HG03060 (cell line): ENCODE results near the gene SZT2.
"Not testable (repeated sequence)": the region's sequence is repeated elsewhere in the genome, so short reads cannot be mapped to it uniquely, and the experiment has no call there.

ENCODE experiments used
- ATAC-seq: cut with Tn5 transposase; IDR thresholded peaks from one replicate; pipeline ENCODE4 v1.9.1; 2021; ENCODE audit warnings: low read depth, moderate number of reproducible peaks; ENCODE audit not compliant: unreplicated experiment

SZT2 gene

DNA sequence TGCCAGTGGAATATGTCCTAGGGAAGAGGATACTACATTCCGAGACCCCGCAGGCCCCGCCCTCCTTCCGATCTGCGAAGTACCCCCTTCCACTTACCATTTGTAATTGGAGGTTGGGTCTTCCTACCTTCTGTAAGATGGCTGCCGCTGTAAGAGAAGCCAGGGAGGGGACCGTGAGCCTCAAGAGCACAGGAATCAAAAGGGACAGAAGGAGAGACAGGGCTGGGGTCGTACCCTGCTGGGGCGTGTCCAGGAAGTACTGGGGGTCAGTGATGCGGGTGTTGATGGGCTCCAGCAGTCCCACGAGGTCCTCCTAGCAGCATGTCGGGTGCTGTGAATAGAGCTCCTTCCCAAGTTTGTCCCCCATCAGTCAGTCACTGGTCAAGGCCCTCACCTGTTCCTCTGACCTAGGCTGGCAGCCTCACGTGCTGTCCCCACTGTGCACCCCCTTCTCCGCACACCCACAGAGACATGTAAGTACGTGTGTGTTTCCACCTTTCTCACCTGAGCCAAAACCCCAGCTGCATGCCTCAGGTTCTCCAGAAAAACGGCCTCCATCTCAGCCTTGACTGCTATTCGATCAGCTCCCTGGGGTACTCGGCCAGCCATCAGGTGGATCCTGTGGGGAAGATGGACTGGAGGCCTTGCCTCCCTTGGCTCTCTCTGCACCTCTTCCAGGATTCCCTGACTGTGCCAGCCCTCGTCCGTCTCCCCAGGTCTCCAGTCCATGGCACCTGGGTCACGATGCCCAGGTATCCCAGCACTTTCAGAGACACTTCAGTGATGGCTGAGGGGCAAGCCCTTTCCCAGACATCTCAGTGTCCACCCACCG is 62.2 kb downstream of the SZT2 start:
- no peak for ATAC-seq

DNA sequence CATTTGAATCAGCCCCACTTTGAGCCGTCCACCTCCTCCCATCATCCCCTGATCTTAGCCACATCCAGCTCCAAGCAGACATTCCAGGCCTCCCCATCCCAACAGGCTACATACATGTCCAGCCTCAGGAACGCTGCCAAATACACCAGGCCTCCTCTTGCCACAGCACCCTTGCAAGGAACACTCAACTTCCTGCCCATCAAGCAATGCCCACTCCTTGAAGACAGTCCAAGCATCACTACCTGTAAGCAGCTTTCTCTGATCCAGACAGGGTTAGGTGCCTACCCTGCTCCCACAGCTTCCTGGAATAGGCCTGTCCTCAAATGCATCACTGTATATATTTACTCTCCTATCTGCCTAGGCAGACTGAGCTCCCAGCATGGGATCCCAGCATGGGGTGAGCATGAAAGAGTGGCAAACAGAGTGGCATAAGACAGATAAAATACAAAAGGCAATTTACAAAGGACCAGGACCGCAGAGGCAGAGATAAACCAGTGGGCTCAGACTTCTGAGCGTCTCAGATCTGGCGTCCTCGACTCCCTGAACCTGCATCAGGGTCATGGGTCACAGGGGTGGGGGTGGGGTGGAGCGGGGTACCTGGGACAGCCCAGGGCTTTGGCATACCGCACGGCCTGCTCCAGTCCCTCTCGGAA is 63.2 kb downstream of the SZT2 start:
- ATAC-seq: no peak

DNA sequence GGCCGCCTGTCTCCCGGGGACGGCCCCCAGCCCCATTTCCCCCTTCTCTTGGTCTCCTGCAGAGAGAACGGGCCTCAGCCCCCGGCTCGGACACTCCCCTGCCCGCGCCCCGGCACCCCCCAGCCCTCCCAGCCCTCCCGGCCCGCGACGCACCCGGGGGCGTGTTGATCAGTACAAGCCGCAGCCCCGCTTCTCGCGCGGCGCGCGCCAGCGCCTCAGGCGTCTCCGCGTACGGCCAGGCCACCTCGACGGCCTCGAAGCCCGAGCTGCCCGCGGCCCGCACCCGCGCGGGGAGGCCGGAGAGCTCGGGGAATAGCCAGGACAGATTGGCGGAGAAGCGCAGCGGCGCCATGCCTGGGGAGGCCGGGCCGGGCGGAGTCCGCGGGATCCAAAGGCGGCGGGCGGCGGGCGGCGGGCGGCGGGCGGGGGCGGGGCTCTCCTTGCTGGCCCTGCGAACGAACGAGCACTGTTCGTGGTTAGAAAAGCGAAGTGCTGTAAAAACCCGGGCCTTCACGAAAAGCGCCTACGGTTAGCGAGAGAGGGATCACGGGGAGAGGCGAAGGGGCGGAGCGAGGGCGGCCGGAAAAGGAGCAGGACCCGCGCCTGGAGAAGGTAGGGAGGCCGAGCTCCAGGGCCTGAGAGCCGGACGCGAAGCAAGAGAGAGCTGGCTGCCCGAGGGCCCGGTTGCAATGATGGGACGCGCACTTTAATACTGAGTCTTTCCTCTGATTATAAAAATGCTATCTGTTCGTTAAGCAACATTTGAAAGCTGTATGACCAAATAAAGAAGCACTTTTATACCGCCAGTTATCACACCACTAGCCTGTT is 64.0 kb downstream of the SZT2 start, which contains the start of gene HYI:
TSS of gene HYI (minus strand) at position 490 of the 828 bp plus-strand sequence. CDS start at position 352, 138 bp downstream.
- no peak for ATAC-seq

DNA sequence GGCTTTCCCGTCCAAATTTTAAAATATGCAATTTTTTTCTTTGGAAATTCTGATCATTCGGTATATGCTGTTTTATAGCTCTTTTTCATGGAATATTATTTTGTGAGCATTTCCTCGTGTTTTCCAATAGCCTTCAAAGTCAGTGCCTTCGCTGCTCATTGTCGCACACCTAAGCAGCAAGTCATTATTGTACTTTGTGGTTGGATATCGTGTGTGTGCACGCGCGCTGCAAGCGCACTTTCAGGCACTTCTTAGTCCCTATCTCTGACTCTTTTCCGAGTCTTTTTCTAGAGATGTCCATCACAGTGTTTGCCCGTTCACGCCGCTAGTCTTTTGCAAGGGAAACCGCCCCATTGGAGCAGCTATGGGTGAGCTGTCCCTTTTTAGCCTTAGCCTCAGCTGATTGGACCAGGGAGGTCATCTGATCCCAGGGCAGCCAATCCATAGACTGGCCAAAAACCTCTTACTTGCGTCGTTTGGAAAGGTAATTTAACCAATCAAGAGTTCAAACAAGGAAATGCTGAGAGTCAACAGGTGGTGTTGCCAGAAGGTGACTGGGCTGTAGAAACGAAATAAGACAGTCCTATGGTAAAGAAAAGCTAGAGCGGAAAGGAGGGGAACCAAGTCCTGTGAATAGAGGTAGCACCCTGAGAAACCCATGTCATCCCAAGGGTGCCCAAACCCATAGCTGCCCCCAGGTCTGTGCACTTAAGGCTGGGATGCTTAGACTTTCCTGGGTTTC is 64.7 kb downstream of the SZT2 start:
- no peak for ATAC-seq

DNA sequence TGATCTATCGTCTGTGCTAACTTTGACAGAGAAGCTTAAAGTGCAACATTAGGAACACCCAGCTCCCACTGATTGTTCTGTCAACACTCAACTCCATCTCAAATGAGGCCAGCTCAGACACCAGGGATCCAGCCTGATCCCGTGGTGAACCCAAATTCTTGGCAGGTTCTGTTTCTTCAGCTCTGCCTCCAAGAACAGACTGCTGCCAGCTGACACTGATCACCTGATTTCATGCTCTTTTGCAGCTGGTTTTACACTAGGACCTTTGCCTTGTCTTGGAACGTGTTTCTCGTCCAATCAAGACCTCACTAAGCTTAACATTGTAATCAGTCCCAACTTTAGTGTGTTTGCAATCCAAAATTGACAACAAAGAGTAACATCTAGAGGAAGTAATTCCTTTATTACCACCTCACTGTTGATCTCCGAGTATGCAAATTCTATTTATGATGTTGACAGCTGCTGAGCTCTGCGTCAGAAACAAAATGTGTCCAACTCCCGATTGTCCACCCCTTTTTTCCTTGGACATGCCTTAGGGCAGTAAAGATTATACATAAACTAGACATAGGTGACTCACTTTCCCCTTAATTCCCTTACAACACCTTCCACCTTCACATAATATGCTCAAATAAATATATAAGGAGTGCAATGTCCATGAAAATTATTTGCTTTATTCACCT is 65.7 kb downstream of the SZT2 start:
- no peak for ATAC-seq

DNA sequence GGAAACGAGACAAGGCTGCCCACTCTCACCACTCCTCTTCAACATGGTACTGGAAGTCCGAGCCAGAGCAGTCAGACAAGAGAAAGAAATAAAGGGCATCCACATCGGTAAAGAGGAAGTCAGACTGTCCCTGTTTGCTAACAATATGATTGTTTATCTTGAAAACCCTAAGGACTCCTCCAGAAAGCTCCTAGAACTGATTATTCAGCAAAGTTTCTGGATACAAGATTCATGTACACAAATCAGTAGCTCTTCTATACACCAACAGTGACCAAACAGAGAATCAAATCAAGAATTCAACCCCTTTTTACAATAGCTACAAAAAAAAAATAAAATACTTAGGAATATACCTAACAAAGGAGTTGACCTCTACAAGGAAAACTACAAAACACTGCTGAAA is 68.7 kb downstream of the SZT2 start:
- not testable (repeated sequence) for ATAC-seq

DNA sequence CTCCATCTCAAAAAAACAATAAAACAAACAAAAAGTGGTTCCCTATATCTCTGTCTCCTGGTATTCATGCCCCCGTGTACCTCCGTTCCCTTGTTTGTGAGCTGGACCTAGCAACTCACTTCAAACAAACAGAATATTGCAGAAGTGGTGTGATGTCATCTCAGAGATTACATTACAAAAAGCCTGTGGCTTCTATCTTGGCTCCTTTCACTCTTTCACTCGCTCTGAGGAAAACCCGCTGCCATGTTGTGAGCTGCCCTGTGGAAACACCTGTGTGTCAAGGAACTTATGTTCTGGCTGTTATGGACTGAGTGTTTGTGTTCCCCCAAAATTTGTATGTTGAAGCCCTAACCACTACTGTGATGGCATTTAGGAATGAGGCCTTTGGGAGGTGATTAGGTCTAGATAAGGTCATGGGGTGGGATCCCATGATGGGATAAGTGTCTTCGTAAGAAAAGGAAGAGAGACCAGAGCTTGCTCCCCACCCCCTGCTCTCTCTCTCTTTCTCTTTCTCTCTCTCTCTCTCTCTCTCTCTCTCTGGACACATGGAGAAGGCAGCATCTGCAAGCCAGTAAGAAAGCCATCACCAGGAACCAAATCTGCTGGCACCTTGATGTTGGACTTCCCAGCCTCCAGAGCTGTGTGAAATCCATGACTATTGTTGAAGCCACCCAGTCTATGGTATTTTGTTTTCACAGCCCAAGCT is 71.4 kb downstream of the SZT2 start:
- no peak for ATAC-seq

DNA sequence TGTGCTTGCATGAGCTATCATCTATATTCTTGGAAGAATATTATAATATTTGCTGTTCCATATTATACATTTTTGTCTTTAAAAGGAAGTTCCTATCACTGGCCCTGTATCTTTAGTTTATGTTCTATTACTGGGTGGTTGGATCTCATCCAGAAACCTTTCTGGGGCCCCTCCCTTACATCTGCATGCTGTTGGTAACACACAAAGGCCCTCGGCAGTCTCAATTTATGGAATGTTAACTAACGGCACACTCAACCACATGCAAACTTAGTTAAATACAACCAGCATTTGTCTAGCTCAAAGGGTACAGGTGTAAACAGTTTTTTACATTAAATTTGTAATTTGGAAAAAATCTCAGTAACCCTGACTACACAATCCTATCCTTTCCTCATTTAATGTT is 73.8 kb downstream of the SZT2 start:
- ATAC-seq: no peak

DNA sequence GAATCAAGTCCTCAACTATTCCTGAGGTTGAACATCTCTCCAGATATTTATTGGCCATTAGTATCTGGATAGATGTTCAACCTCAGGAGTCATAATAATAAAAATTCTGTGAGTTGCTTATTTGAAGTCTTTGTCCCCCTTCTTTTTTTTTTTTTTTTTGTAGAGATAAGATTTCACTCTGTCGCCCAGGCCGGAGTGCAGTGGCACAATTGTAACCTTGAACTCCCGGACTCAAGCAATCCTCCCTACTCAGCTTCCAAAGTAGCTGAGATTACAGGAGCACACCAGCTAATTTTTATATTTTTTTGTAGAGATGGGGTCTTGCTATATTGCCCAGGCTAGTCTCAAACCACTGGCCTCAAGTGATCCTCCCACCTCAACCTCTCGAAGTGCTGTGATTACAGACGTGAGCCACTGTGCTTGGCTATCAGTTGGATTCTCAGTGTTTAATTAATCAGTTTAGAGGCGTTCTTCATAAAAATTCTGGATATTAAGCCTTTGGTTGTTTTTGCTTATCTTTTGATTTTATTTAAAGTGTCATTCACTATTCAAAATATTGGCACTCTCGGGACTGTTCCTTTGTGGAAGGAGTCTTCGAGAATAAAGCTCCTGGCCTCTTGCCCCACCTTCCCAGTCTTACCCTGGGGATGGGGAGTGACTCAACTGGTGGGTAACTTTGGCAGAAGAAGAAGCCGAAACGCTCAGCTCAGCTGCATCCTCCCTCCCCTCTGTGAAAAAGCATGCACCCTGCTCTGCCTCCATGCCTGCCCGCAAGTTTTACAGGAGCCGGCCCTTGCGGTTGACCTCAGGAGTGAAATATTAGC is 75.2 kb downstream of the SZT2 start:
- ATAC-seq: no peak

DNA sequence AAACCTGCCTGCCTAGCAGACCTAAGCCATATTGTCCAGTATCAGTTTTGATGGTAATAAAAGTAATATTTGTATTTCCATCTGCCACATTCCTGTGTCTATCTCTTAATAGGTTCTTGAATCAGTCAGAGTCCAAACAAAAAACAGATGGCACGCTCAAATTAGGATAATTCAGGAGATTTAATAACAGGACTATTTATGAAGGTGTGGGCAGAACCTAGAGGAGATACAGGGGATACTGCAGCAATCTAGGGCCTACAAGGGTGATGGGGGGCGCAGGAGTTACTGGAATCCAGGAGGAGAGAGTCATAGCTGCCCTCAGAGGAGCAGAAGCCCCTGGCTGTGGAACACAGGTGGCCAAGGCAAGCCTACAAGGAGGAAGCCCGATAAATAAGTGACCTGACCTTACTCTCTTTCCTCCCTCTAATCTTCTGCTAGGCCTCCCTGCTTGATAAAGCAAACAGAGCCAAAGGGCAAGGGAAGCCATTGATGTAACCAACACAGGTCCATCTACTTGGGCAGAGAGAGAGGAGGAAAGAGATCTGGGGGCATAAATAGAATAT is 75.9 kb downstream of the SZT2 start:
- no peak for ATAC-seq

DNA sequence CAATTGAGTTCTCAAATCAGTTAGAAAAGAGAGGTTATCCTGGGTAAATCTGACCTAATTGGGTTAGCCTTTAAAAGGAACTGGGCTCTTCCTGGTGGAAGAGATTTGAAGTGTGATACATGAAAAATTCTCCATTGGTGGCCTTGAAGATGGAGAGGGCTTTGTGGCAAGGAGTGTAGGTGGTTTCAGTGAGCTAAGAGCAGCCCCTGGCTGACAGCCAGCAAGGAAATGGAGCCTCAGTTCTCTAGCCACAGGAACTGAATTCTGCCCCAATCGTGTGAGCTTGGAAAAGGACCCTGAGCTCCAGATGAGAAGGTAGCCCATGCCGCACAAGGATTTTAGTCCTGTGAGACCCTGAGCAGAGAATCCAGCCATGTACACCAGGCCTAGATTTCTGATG is 76.7 kb downstream of the SZT2 start:
- no peak for ATAC-seq

DNA sequence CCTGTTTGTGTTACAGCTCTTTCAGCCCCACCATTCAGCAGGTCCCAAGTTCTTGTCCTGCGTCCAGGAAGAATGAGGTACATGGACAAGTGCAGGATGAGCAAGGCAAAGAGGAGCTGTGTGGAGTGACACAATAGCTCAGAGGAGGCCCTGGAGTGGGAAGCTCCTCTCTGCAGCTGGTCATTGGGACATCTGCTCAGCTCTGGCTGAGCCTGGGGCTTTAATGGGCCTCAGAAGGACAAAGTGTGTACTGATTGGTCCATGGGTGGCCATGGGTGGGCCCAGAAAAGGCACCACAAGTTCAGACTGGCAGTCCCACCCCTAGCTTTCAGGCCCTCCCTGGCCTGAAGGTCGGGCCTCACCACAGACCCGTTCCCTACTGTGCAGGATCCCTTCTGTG is 78.7 kb downstream of the SZT2 start:
- ATAC-seq: no peak

DNA sequence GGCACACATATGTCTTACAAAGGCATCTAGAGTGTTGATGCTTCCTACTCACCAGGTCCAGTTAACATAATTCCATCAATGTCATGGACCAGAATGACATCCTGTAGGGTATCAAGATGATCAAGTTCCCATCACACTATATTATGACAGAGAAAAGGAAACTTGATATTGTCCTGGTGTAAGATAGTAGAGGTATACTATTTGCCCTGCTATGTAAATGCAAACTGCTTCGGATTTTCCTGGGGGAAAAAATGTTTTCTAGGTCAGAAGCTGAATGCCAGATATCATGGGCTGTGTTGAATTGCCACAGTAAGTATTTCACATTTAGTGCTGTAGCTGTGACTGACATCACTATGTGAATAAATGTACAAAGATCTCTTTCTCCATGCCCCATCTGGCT is 80.2 kb downstream of the SZT2 start:
- no peak for ATAC-seq

DNA sequence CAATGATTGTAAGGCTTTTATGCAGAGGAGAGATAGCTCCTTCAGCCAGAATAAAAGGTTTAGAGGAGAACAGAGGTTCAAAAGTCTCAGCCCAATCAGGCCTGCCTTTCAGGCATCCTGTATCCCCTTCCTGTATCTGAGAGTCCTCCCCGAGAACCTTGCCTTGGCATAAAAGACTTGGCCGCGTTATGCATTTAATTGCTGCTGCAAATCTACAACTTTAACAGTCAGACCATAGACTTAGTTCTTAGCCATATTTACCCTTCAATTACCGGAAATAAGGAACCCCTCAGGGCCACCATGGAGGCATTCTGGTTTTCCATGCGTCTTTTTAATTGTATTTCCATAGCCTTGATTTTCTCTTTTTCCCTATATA is 82.4 kb downstream of the SZT2 start:
- ATAC-seq: no peak

DNA sequence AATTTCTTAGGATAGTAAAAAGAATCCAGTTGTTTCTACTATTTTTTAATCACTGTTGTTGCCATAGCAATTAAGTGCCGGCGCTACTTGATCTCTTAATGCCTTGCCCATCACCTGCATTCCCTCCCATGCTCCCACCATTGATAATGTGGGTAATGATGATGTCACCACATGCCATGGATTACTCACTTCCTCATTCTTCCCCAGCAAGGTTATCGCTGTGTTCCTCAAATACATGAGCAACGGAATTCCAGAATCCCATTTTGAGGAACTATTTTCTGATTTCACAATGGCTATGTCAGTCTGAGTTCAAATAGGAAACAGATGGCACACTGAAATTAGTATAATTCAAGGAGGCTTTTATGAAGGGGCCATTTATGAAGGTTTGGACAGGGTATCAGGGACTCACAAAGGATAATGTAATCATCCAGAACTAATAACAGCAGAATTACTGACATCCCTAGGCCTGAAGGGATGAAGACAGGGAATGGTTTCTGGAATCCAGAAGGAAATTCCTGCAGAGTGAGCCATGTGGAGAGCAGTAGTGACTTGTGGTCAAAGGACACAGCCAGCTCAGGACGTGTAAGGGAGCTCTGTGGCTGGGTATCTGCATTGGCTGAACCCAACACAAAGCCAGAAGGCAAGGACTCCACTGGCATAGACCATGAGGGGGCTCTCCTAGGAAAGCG is 82.9 kb downstream of the SZT2 start:
- ATAC-seq: not testable (repeated sequence)

DNA sequence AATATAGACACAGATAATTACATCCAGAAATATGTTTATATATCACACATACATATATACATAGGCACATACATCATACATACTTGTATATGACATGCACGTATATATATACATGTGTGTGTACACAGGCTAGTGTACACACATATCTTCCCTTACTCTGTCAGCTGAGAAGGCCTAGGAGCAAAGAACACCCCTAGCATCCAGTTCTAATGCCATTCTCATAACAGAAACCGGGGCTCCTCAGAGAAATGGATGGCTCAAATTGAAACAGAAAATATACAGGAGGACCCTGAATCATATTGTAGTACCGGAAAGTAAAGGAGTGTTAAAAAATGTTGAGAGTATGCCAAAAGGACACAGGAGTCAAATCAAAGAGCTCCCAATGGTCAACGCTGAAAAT is 83.8 kb downstream of the SZT2 start:
- ATAC-seq: no peak

DNA sequence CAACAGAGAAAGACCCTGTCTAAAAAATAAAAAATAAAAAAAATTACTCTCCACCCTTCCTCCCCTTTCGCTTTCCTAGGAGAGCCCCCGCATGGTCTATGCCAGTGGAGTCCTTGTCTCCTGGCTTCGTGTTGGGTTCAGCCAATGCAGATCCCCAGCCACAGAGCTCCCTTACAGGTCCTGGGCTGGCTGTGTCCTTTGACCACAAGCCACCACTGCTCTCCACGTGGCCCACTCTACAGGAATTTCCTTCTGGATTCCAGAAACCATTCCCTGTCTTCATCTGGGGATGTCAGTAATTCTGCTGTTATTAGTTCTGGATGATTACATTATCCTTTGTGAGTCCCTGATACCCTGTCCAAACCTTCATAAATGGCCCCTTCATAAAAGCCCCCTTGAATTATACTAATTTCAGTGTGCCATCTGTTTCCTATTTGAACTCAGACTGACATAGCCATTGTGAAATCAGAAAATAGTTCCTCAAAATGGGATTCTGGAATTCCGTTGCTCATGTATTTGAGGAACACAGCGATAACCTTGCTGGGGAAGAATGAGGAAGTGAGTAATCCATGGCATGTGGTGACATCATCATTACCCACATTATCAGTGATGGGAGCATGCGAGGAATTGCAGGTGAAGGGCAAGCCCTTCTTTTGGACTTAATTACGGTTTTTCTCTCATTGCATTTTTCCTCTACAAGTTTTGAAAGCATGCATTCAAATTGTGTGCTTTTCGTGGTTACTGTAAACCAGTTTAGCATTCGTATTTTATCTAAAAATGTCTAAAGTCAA is 86.1 kb downstream of the SZT2 start:
- not testable (repeated sequence) for ATAC-seq
